Amygdala (tissue), 56 donors: ENCODE data around the gene SLC12A4.
"Not testable (repeated sequence)": the region's sequence is repeated elsewhere in the genome, so short reads cannot be mapped to it uniquely, and the experiment has no call there.

ENCODE experiments used
- DNase-seq, 56 donors: peaks; one replicate each; lab custom pipeline; 2025; lab: John Stamatoyannopoulos, UW

The SLC12A4 gene

GRCh38 chr16:67931712-67932461, 36.5 kb downstream of the SLC12A4 start, which contains the start of gene CTRL:
Gene CTRL (minus strand): TSS chr16:67931862. CDS start chr16:67931852, 10 bp downstream.
- no peak for DNase-seq

- DNase-seq, result no peak
Measured at GRCh38 chr16:67930678-67931211, 37.7 kb downstream of the SLC12A4 start.

DNA sequence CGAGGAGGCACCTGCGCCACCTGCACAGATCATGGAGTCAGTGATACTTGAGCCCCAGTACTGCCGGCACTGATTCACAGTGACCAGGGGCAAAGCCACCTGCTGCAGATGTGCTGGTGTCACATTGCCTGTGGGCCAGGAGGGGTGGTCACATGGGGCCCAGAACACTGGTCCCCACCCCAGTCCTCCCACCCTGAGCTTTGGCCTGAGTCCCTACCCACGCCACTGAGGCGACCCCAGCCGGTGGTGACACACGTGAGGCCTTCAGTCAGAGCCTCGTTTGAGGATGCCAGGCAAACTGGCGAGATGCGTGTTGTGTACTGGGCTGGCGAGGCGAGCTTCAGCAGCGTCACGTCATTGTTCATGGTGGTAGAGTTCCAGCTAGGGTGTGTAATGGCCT, 38.2 kb downstream of the SLC12A4 start:
- no peak for DNase-seq

DNA sequence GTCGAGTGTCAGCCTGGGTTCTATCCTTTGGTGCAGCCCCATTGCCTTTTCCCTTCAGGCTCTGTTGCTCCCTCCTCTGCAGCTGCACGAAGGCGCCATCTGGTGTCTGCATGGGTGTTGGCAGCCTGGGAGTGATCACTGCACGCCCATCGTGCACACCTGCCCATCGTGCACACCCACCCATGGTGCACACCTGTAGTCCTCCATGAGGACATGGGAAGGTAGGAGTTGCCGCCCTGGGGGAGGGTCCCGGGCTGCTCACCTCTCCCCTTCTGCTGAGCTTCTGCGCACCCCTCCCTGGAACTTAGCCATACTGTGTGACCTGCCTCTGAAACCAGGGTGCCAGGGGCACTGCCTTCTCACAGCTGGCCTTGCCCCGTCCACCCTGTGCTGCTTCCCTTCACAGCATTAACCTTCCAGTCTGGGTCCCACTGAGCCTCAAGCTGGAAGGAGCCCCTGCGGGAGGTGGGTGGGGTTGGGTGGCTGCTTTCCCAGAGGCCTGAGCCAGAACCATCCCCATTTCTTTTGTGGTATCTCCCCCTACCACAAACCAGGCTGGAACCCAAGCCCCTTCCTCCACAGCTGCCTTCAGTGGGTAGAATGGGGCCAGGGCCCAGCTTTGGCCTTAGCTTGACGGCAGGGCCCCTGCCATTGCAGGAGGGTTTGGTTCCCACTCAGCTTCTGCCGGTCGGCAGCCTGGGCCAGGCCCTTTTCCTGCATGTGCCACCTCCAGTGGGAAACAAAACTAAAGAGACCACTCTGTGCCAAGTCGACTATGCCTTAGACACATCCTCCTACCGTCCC, 39.7 kb downstream of the SLC12A4 start:
- DNase-seq, result peak in 48 of 56 donors; percentile 13 to 83 (median 51)

DNA sequence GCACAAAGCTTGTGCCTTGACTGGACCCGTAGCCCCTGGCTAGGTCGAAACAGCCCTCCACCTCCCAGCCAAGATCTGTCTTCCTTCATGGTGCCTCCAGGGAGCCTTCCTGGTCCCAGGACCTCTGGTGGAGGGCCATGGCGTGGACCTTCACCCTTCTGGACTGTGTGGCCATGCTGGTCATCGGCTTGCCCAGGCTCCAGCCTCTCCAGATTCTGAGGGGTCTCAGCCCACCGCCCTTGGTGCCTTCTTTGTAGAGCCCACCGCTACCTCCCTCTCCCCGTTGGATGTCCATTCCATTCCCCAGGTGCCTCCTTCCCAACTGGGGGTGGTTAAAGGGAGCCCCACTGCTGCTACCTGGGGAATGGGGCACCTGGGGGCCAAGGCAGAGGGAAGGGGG, 40.3 kb downstream of the SLC12A4 start:
- no peak for DNase-seq

DNA sequence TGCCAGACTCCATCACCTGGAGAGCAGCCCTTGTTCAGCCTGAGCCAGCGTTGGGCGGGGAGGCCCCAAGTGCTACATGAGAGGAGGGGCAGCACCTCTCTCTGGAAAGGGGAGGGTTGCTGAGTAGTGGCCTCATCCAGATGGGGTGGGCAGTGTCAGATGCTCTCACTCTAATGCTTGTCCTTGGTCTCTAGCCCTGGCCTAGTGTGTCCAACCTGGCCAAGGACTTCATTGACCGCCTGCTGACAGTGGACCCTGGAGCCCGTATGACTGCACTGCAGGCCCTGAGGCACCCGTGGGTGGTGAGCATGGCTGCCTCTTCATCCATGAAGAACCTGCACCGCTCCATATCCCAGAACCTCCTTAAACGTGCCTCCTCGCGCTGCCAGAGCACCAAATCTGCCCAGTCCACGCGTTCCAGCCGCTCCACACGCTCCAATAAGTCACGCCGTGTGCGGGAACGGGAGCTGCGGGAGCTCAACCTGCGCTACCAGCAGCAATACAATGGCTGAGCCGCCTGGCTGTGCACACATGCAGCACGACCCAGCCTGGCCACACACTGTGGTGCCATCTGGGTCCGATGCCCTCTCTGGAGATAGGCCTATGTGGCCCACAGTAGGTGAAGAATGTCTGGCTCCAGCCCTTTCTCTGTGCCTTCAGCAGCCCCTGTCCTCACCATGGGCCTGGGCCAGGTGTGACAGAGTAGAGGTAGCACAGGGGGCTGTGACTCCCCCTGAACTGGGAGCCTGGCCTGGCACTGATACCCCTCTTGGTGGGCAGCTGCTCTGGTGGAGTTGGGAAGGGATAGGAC, 41.1 kb downstream of the SLC12A4 start:
- DNase-seq, result no peak

DNA sequence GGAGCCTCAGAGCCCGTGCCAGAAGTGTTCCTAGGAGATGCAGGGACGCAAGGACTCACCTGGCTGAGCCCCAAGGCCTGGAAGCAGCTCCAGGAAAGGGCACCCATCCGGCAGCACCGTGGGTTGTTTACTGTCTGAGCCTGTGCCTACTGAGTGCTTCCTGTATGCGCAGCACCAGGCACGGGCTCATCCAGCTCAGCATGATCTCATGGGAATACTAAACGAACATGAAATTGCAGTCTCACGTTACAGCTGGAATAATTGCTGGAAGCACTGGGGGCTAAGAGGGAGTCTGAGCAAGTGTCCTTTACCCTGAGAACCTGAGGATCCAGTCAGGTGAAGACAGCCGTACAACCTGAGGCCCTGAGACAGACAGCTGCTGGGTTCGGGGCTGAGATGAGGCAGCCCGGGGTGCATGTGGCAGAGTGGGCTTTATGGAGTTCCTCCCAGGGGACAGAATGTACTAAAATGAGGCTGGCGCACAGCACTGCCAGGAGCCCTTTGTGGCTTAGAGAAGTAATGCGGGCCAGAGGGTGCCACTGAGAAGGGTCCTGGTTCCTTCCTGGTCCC, 42.2 kb downstream of the SLC12A4 start:
- peak in 31 of 56 donors; percentile 18 to 72 (median 42) for DNase-seq

GRCh38 chr16:67924140-67924906, 44.1 kb downstream of the SLC12A4 start:
- DNase-seq, result peak in 1 of 56 donors; percentile 13

- peak in 10 of 56 donors; percentile 19 to 52 (median 29) for DNase-seq
Measured at GRCh38 chr16:67923414-67924116, 44.9 kb downstream of the SLC12A4 start.

- DNase-seq, result no peak
Measured at GRCh38 chr16:67922740-67923139, 45.7 kb downstream of the SLC12A4 start.

GRCh38 chr16:67922221-67922620, 46.2 kb downstream of the SLC12A4 start:
- DNase-seq, result peak in 1 of 56 donors; percentile 33

DNA sequence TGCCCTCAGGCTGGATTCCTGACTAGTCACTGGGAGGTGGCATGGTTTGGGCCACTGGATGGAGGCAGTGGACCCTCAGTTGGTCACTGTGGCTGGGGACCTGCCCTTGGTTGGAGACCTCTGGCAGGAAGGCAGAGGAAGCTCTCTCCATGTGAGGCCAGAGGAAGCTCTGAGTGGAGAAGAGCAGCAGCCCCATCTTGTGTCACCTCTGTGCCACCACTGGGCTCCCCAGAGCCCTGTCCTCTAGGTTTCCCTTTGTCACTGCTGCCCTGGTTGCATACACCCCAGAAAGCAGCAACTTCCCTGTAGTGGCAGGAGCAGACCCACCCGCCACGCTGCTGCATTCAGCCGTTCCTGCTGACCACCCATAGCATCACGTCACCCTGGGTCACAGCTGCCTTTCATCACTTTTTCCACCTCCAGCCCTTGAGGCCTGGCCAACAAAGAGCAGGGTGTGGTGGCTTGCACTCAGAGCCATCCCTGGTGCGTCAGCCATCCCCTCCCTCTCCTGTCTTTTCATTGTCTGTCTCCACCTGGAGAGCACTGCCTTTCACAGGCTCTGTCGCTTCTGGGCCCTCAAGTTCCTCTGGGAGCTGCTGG, 48.7 kb downstream of the SLC12A4 start:
- no peak for DNase-seq

DNA sequence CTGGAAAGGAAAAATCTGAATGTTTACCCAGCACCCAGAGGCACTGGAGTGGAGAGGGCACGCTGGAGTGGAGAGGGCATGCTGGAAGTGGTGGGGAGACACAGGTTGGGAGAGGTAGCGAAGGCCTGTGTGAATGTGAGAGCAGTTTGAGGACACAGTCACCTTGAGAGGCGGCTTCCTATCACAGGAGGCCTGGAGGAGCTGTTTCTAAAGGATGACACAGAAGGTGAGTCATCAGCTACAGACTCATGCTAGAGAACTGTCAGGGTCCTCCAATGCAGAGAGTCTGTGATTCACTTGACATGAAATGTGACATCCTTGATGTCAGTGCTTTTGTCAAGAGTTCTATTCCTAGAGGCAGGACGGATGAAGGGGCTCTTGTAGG, 50.6 kb downstream of the SLC12A4 start:
- DNase-seq, result peak in 4 of 56 donors; percentile 35 to 54 (median 44)

- peak in 42 of 56 donors; percentile 19 to 85 (median 48) for DNase-seq
Measured at GRCh38 chr16:67917140-67917851, 51.1 kb downstream of the SLC12A4 start.

GRCh38 chr16:67915831-67916723, 52.4 kb downstream of the SLC12A4 start:
- peak in 1 of 56 donors; percentile 27 for DNase-seq

DNA sequence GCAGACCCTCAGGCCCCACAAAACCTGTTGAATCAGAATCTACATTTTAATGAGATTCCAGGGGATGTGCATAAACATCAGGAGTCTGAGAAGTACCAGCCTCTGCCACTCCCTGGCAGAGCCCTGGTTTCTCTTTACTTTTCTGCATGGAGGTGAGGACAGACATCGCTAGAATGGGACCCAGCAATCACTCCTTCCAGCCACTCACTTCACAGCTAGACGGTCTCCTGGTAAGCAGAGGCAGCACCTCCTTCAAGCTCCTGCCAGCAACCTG, 53.0 kb downstream of the SLC12A4 start:
- not testable (repeated sequence) for DNase-seq
